ENCODE measurements around the gene PACSIN1. TPM values are rescaled to one million over a fixed set of nuclear protein-coding genes. Genes with fewer than 3 reads are reported as not detected.

Gene PACSIN1
- total RNA-seq, 1 donor from 2014 or later = 0.08 TPM

- TF ChIP-seq CTCF (IDR thresholded peaks at IDR 0.05; ENCODE audit: unreplicated experiment) = no peak
- DNase-seq (ENCODE audit: low spot score) = no peak
- Mint-ChIP-seq H3K27me3 (ENCODE audit: unreplicated experiment) (peaks cover 9% of the 10 kb centered on the region), H3K9me3 (ENCODE audit: unreplicated experiment) (no peaks in the 10 kb centered on the region), H3K36me3 (ENCODE audit: low read depth, unreplicated experiment) (no peaks in the 10 kb centered on the region), H3K4me1 (ENCODE audit: unreplicated experiment) (peaks cover 4% of the 10 kb centered on the region), H3K4me3 (ENCODE audit: unreplicated experiment) (no peak overlapping the region), H3K27ac (ENCODE audit: unreplicated experiment) (no peak overlapping the region)
Measured at GRCh38 chr6:34509782-34510181, 43.9 kb downstream of the PACSIN1 start.

- H3K36me3 Mint-ChIP-seq (ENCODE audit: low read depth, unreplicated experiment) = no peaks in the 10 kb centered on the region
- no peak for DNase-seq (ENCODE audit: low spot score)
- H3K4me1 Mint-ChIP-seq (ENCODE audit: unreplicated experiment) = peaks cover 4% of the 10 kb centered on the region
- TF ChIP-seq CTCF (IDR thresholded peaks at IDR 0.05; ENCODE audit: unreplicated experiment) = no peak
- H3K27ac Mint-ChIP-seq (ENCODE audit: unreplicated experiment) = no peak overlapping the region
- H3K9me3 Mint-ChIP-seq (ENCODE audit: unreplicated experiment) = no peaks in the 10 kb centered on the region
- H3K27me3 Mint-ChIP-seq (ENCODE audit: unreplicated experiment) = peaks cover 9% of the 10 kb centered on the region
- H3K4me3 Mint-ChIP-seq (ENCODE audit: unreplicated experiment) = no peak overlapping the region
Measured at GRCh38 chr6:34510299-34510698, 44.4 kb downstream of the PACSIN1 start.

- no peak overlapping the region for H3K27ac Mint-ChIP-seq (ENCODE audit: unreplicated experiment)
- H3K4me1 Mint-ChIP-seq (ENCODE audit: unreplicated experiment) = peaks cover 4% of the 10 kb centered on the region
- no peak overlapping the region for H3K4me3 Mint-ChIP-seq (ENCODE audit: unreplicated experiment)
- TF ChIP-seq CTCF (IDR thresholded peaks at IDR 0.05; ENCODE audit: unreplicated experiment) = no peak
- H3K9me3 Mint-ChIP-seq (ENCODE audit: unreplicated experiment) = no peaks in the 10 kb centered on the region
- H3K36me3 Mint-ChIP-seq (ENCODE audit: low read depth, unreplicated experiment) = no peaks in the 10 kb centered on the region
- peaks cover 10% of the 10 kb centered on the region for H3K27me3 Mint-ChIP-seq (ENCODE audit: unreplicated experiment)
- DNase-seq (ENCODE audit: low spot score) = no peak
Measured at GRCh38 chr6:34511214-34511914, 45.5 kb downstream of the PACSIN1 start.

GRCh38 chr6:34511915-34512737 lies 46.2 kb downstream of the PACSIN1 start:
- Mint-ChIP-seq H3K36me3 (ENCODE audit: low read depth, unreplicated experiment) (no peaks in the 10 kb centered on the region), H3K27me3 (ENCODE audit: unreplicated experiment) (peaks cover 12% of the 10 kb centered on the region), H3K4me1 (ENCODE audit: unreplicated experiment) (peaks cover 4% of the 10 kb centered on the region), H3K9me3 (ENCODE audit: unreplicated experiment) (no peaks in the 10 kb centered on the region), H3K4me3 (ENCODE audit: unreplicated experiment) (no peak overlapping the region), H3K27ac (ENCODE audit: unreplicated experiment) (no peak overlapping the region)
- no peak for TF ChIP-seq CTCF (IDR thresholded peaks at IDR 0.05; ENCODE audit: unreplicated experiment)
- DNase-seq (ENCODE audit: low spot score) = no peak

- Mint-ChIP-seq H3K27me3 (ENCODE audit: unreplicated experiment) (peaks cover 14% of the 10 kb centered on the region), H3K4me3 (ENCODE audit: unreplicated experiment) (no peak overlapping the region), H3K4me1 (ENCODE audit: unreplicated experiment) (peaks cover 4% of the 10 kb centered on the region), H3K27ac (ENCODE audit: unreplicated experiment) (no peak overlapping the region), H3K9me3 (ENCODE audit: unreplicated experiment) (no peaks in the 10 kb centered on the region), H3K36me3 (ENCODE audit: low read depth, unreplicated experiment) (no peaks in the 10 kb centered on the region)
- no peak for DNase-seq (ENCODE audit: low spot score)
- TF ChIP-seq CTCF (IDR thresholded peaks at IDR 0.05; ENCODE audit: unreplicated experiment) = no peak
Measured at GRCh38 chr6:34512738-34513115, 46.9 kb downstream of the PACSIN1 start.
